GM21360 (cell line): Measurements from ENCODE around the gene CEBPE.

ENCODE experiments used
- ATAC-seq: cut with Tn5 transposase; IDR thresholded peaks from one replicate; pipeline ENCODE4 v1.9.1; 2021; ENCODE audit warnings: mild to moderate bottlenecking, moderate library complexity; ENCODE audit not compliant: unreplicated experiment

Gene CEBPE

GRCh38 chr14:23145794-23146350 is 26.8 kb upstream of the CEBPE start:
- ATAC-seq = no peak

- ATAC-seq = no peak
These were observed 24.9 kb upstream of the CEBPE start for GRCh38 chr14:23143911-23144310.

- no peak for ATAC-seq
These were observed 23.8 kb upstream of the CEBPE start for GRCh38 chr14:23142826-23143225.

- no peak for ATAC-seq
These were observed 22.8 kb upstream of the CEBPE start for GRCh38 chr14:23141706-23142444.

GRCh38 chr14:23140371-23140770 is 21.3 kb upstream of the CEBPE start:
- no peak for ATAC-seq

GRCh38 chr14:23139874-23140273 is 20.8 kb upstream of the CEBPE start:
- no peak for ATAC-seq

GRCh38 chr14:23137813-23138535 is 18.9 kb upstream of the CEBPE start:
- no peak for ATAC-seq

GRCh38 chr14:23137192-23137812 is 18.2 kb upstream of the CEBPE start:
- ATAC-seq = no peak

GRCh38 chr14:23136566-23137133 is 17.6 kb upstream of the CEBPE start:
- no peak for ATAC-seq

GRCh38 chr14:23132970-23133369 is 13.9 kb upstream of the CEBPE start:
- ATAC-seq = no peak

GRCh38 chr14:23131482-23131881 is 12.4 kb upstream of the CEBPE start:
- no peak for ATAC-seq

GRCh38 chr14:23130871-23131270 is 11.8 kb upstream of the CEBPE start:
- no peak for ATAC-seq

- no peak for ATAC-seq
These were observed 10.8 kb upstream of the CEBPE start for GRCh38 chr14:23129759-23130316.

GRCh38 chr14:23128969-23129758 is 10.1 kb upstream of the CEBPE start:
- ATAC-seq = no peak

- ATAC-seq = no peak
These were observed 8.8 kb upstream of the CEBPE start for GRCh38 chr14:23127861-23128260.

- ATAC-seq = no peak
These were observed 7.7 kb upstream of the CEBPE start for GRCh38 chr14:23126548-23127278.

GRCh38 chr14:23125933-23126524 is 7.0 kb upstream of the CEBPE start:
- ATAC-seq = no peak

GRCh38 chr14:23125011-23125410 is 6.0 kb upstream of the CEBPE start:
- ATAC-seq = no peak

- no peak for ATAC-seq
These were observed 5.4 kb upstream of the CEBPE start for GRCh38 chr14:23124337-23124954.
